ENCODE results near the gene HES6.

The HES6 gene

DNA sequence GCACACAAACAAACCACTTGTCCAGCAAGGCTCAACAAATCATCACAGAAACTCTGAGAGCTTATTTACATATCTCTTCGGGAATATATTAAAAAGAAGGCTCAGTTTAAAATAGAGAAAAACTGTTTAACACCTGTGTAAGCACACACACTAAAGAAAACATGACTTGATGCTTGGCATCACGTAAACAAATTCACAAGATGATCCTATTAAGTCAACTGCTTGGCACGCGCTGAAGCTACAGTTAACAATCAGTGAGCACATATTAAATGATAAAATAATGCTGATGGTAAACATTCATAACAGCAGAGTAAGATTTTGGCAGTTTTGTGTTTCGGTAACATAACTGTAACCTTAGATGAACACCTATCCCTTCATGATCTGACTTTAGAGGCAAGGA is 4.3 kb upstream of the HES6 start:
- Histone ChIP-seq H3K4me2 (ENCODE audit: low read depth, low read length, poor library complexity, severe bottlenecking) (no peak overlapping the region), H4K20me1 (ENCODE audit: insufficient read depth, low read length, poor library complexity, severe bottlenecking) (no peaks in the 10 kb centered on the region), H3K4me1 (ENCODE audit: insufficient read depth, low read length, poor library complexity, severe bottlenecking) (peaks cover 16% of the 10 kb centered on the region), H3K9ac (ENCODE audit: low read depth, low read length, poor library complexity, severe bottlenecking) (no peak overlapping the region), H3K4me3 (ENCODE audit: low read length, poor library complexity, severe bottlenecking) (no peak overlapping the region), H3K79me2 (ENCODE audit: insufficient read depth, low read length) (no peaks in the 10 kb centered on the region), H3K9me2 (replicated peaks; ENCODE audit: low read depth, low read length) (no peaks in the 10 kb centered on the region), H3K27me3 (ENCODE audit: insufficient read depth, low read length, poor library complexity, severe bottlenecking) (no peaks in the 10 kb centered on the region), H3K36me3 (ENCODE audit: insufficient read depth, low read length) (no peaks in the 10 kb centered on the region), H2AFZ (ENCODE audit: low read length) (no peak overlapping the region), H3F3A (ENCODE audit: low read depth) (no peaks in the 10 kb centered on the region), H3K9me3 (ENCODE audit: insufficient read depth, low read depth, low read length) (no peaks in the 10 kb centered on the region)
- TF ChIP-seq, protein P1, sequence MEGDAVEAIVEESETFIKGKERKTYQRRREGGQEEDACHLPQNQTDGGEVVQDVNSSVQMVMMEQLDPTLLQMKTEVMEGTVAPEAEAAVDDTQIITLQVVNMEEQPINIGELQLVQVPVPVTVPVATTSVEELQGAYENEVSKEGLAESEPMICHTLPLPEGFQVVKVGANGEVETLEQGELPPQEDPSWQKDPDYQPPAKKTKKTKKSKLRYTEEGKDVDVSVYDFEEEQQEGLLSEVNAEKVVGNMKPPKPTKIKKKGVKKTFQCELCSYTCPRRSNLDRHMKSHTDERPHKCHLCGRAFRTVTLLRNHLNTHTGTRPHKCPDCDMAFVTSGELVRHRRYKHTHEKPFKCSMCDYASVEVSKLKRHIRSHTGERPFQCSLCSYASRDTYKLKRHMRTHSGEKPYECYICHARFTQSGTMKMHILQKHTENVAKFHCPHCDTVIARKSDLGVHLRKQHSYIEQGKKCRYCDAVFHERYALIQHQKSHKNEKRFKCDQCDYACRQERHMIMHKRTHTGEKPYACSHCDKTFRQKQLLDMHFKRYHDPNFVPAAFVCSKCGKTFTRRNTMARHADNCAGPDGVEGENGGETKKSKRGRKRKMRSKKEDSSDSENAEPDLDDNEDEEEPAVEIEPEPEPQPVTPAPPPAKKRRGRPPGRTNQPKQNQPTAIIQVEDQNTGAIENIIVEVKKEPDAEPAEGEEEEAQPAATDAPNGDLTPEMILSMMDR (conservative IDR thresholded peaks at IDR 0.05; ENCODE audit: low read length) = no peak
- no peak for TF ChIP-seq EZH2phosphoT487 (IDR thresholded peaks at IDR 0.05; ENCODE audit: borderline replicate concordance)

DNA sequence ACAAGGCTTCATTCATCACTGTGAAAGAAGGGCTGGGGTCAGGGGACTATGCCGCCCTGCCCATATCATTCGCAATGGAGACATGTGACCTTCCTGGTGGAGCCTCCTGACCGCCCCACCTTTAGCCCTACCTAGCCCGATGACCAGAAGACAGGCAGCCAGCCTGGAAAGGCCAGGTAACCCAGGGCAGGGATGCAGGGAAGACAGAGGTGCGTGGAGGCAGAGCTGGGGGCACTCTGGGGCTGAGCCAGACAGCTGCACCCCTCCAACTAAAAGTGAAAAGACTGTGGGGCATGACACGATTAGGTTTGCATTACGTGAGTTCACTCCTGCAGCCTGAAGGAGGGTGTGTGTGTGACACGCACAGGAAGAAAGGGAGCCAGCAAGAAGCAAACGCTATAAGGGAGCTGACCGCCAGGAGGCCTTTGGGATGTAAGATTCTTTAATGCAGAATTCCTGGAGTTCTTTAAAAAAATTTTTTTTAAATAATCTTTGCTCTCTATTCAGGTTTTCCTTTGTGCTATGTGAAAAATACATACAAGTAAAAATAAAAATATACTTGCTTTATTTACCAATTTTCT is 3.7 kb upstream of the HES6 start:
- Histone ChIP-seq H3K79me2 (ENCODE audit: insufficient read depth, low read length) (no peaks in the 10 kb centered on the region), H3K4me3 (ENCODE audit: low read length, poor library complexity, severe bottlenecking) (no peak overlapping the region), H3K9me3 (ENCODE audit: insufficient read depth, low read depth, low read length) (no peaks in the 10 kb centered on the region), H3K36me3 (ENCODE audit: insufficient read depth, low read length) (no peaks in the 10 kb centered on the region), H3K4me1 (ENCODE audit: insufficient read depth, low read length, poor library complexity, severe bottlenecking) (peaks cover 16% of the 10 kb centered on the region), H3K4me2 (ENCODE audit: low read depth, low read length, poor library complexity, severe bottlenecking) (no peak overlapping the region), H2AFZ (ENCODE audit: low read length) (no peak overlapping the region), H3F3A (ENCODE audit: low read depth) (no peaks in the 10 kb centered on the region), H3K9ac (ENCODE audit: low read depth, low read length, poor library complexity, severe bottlenecking) (no peak overlapping the region), H4K20me1 (ENCODE audit: insufficient read depth, low read length, poor library complexity, severe bottlenecking) (no peaks in the 10 kb centered on the region), H3K9me2 (replicated peaks; ENCODE audit: low read depth, low read length) (no peaks in the 10 kb centered on the region), H3K27me3 (ENCODE audit: insufficient read depth, low read length, poor library complexity, severe bottlenecking) (no peaks in the 10 kb centered on the region)
- TF ChIP-seq, protein P1 (conservative IDR thresholded peaks at IDR 0.05; ENCODE audit: low read length) = no peak
- TF ChIP-seq EZH2phosphoT487 (IDR thresholded peaks at IDR 0.05; ENCODE audit: borderline replicate concordance) = no peak

- no peaks in the 10 kb centered on the region for H3K9me3 ChIP-seq (ENCODE audit: insufficient read depth, low read depth, low read length)
- no peak overlapping the region for H3K9ac ChIP-seq (ENCODE audit: low read depth, low read length, poor library complexity, severe bottlenecking)
- no peaks in the 10 kb centered on the region for H3F3A ChIP-seq (ENCODE audit: low read depth)
- H3K4me2 ChIP-seq (ENCODE audit: low read depth, low read length, poor library complexity, severe bottlenecking) = no peak overlapping the region
- peaks cover 19% of the 10 kb centered on the region for H3K4me1 ChIP-seq (ENCODE audit: insufficient read depth, low read length, poor library complexity, severe bottlenecking)
- H4K20me1 ChIP-seq (ENCODE audit: insufficient read depth, low read length, poor library complexity, severe bottlenecking) = no peaks in the 10 kb centered on the region
- H2AFZ ChIP-seq (ENCODE audit: low read length) = no peak overlapping the region
- TF ChIP-seq, protein P1 (conservative IDR thresholded peaks at IDR 0.05; ENCODE audit: low read length) = no peak
- TF ChIP-seq EZH2phosphoT487 (IDR thresholded peaks at IDR 0.05; ENCODE audit: borderline replicate concordance) = no peak
- no peaks in the 10 kb centered on the region for H3K9me2 ChIP-seq (replicated peaks; ENCODE audit: low read depth, low read length)
- H3K79me2 ChIP-seq (ENCODE audit: insufficient read depth, low read length) = no peaks in the 10 kb centered on the region
- no peak overlapping the region for H3K4me3 ChIP-seq (ENCODE audit: low read length, poor library complexity, severe bottlenecking)
- no peaks in the 10 kb centered on the region for H3K36me3 ChIP-seq (ENCODE audit: insufficient read depth, low read length)
- no peaks in the 10 kb centered on the region for H3K27me3 ChIP-seq (ENCODE audit: insufficient read depth, low read length, poor library complexity, severe bottlenecking)
These were observed 3.1 kb upstream of the HES6 start for GRCh38 chr2:238242731-238243495.

Measured in Loucy (cell line).